ENCODE results near the gene BEX1. TPM values are rescaled to one million over a fixed set of nuclear protein-coding genes. Genes with fewer than 3 reads are reported as not detected.

Gene BEX1
- not detected in 5 replicates for total RNA-seq (2022; extraction: Qiagen RNA extraction)

DNA sequence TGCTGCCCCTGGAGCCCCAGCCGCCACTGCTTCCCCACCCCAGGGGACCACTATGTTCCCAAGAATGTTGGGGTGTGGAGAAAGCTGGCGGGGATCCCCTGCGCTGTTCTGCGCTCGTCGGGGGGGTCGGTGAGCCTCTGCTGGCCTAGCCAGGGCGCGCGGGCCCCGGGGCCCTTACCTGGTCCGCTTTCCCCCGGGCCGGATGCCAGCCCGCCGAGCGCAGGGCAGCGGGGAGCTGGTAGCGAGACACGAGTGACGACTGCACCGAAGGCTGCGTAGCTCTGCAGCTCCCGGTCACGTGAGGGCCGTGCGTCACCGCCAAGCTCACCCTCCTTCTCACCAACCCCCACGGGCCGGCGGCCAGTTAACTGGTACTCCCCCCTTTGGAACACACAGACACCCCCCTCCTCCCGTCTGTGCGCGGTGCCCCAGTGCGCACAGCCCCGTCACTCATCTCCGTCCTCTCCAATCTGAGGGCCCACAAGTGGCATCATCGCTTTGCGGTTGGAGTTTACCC lies at the start of gene BEX1:
Gene BEX1 (minus strand): TSS at position 254 of the 517 bp plus-strand sequence. CDS start 897 bp downstream, outside the sequence.

DNA sequence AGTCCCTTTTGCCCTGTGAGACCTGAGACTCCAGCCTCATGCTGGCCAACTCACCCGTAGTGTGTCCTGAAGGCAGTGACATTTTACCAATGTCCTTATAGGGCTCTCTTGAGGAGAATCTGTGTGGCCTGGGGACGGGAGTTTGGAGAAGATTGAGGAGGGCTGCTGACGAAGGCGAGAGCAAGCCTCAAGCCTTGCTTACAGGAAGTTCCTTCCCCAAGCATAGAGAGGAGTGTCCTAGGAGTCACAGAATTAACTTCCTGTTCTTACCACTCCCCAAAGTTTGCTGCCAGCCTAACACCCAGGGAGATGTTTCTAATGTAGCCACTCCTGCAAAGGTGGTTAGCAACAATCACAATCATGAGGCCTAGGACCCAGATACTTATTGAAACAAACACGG lies 29.0 kb upstream of the BEX1 start, which contains the start of gene NXF3:
Gene NXF3 (minus strand): TSS at position 202 of the 400 bp plus-strand sequence. CDS start 120 bp downstream, at position 82.

Other genes with a start within 250 kb of the BEX1 start
- 0.15 to 0.24 TPM in 2 of 5 replicates, not detected in the others for gene RAB40AL, start 126.9 kb downstream of the BEX1 start, total RNA-seq (2022; extraction: Qiagen RNA extraction)
- gene NXF3, start 29.0 kb upstream of the BEX1 start, total RNA-seq (2022; extraction: Qiagen RNA extraction) = 0.15 to 0.17 TPM in 2 of 5 replicates, not detected in the others
- 1.5 to 2.5 TPM (median 2.3 TPM) in 5 replicates for gene BEX4, start 150.9 kb upstream of the BEX1 start, total RNA-seq (2022; extraction: Qiagen RNA extraction)
- 26.2 to 41.6 TPM (median 30.2 TPM) in 5 replicates for gene TCEAL8, start 191.0 kb upstream of the BEX1 start, total RNA-seq (2022; extraction: Qiagen RNA extraction)
- not detected in 5 replicates for gene TCEAL5, start 212.6 kb upstream of the BEX1 start, total RNA-seq (2022; extraction: Qiagen RNA extraction)
- gene BEX2, start 246.8 kb upstream of the BEX1 start, total RNA-seq (2022; extraction: Qiagen RNA extraction) = 7.5 to 13.1 TPM (median 9.6 TPM) in 5 replicates

Measured in A549 treated with CORT108297 at 1 μM for 4 hours (cell line).